HepG2 (cell line): ENCODE results near the gene GPHN. TPM values are rescaled to one million over a fixed set of nuclear protein-coding genes. Genes with fewer than 3 reads are reported as not detected.

Experiments used
- BCL3 ChIP-seq: sonication (generic); formaldehyde crosslinking; IDR thresholded peaks from 2 replicates; pipeline ENCODE4 v1.5.1; 2020; ENCODE audit warnings: mild to moderate bottlenecking, missing genetic modification reagents, moderate library complexity
- DBP ChIP-seq: sonication (generic); formaldehyde crosslinking; IDR thresholded peaks from 2 replicates; pipeline ENCODE4 v1.4.0; 2020; ENCODE audit warnings: missing genetic modification reagents; ENCODE audit errors: not compliant biosample characterization
- HNRNPH1 ChIP-seq: fragments of 200-400 bp; formaldehyde crosslinking; optimal IDR thresholded peaks from 2 replicates; pipeline ENCODE3; 2017; ENCODE audit warnings: mild to moderate bottlenecking, low read depth, low read length
- HNRNPLL ChIP-seq: fragments of 200-400 bp; formaldehyde crosslinking; IDR thresholded peaks from 2 replicates; pipeline ENCODE4 v1.6.1; 2017; ENCODE audit warnings: mild to moderate bottlenecking, low read depth, low read length; ENCODE audit not compliant: poor library complexity, severe bottlenecking
- KAT7 ChIP-seq: IDR thresholded peaks from 2 replicates; pipeline ENCODE4 v1.6.1; 2018; ENCODE audit warnings: borderline replicate concordance, missing compliant biosample characterization
- KDM4B ChIP-seq: sonication (generic); formaldehyde crosslinking; IDR thresholded peaks from 2 replicates; pipeline ENCODE4 v1.4.0; 2020; ENCODE audit warnings: missing genetic modification reagents
- KLF12 ChIP-seq: sonication (generic); formaldehyde crosslinking; IDR thresholded peaks from 2 replicates; pipeline ENCODE4 v1.4.0; 2020; ENCODE audit warnings: missing genetic modification reagents, borderline replicate concordance
- MAZ ChIP-seq, 2 experiments: sonication (generic) in 1 of 2; formaldehyde crosslinking in 1 of 2; IDR thresholded peaks; 2 replicates each; pipeline versions ENCODE4 v1.5.0 to v1.6.1; 2012 to 2020; ENCODE audit warnings: low read depth in 2 of 2, mild to moderate bottlenecking in 2 of 2, borderline replicate concordance in 1 of 2, improper control_type of control experiment in 1 of 2, low read length in 1 of 2, missing genetic modification reagents in 1 of 2, moderate library complexity in 1 of 2
- MTF1 ChIP-seq: sonication (generic); formaldehyde crosslinking; IDR thresholded peaks from 2 replicates; pipeline ENCODE4 v1.5.0; 2020; ENCODE audit warnings: missing genetic modification reagents
- MXD4 ChIP-seq: IDR thresholded peaks from 2 replicates; pipeline ENCODE4 v1.6.1; 2016; ENCODE audit warnings: mild to moderate bottlenecking, missing biosample characterization, missing genetic modification reagents
- NCOA1 ChIP-seq: sonication (generic); formaldehyde crosslinking; IDR thresholded peaks from 2 replicates; pipeline ENCODE4 v1.9.0; 2021; ENCODE audit warnings: missing genetic modification reagents
- NR3C1 ChIP-seq: sonication (generic); formaldehyde crosslinking; IDR thresholded peaks from 2 replicates; pipeline ENCODE4 v1.4.0; 2020; ENCODE audit warnings: missing genetic modification reagents
- PBX3 ChIP-seq: sonication (generic); formaldehyde crosslinking; IDR thresholded peaks from 2 replicates; pipeline ENCODE4 v1.8.1; 2023; ENCODE audit warnings: missing genetic modification reagents, inconsistent platforms, borderline replicate concordance
- PHB2 ChIP-seq: fragments of 450-650 bp; IDR thresholded peaks from 2 replicates; pipeline ENCODE4 v1.6.1; 2018; ENCODE audit not compliant: partially characterized antibody
- SKI ChIP-seq: fragments of 450-650 bp; IDR thresholded peaks from one replicate; pipeline ENCODE4 v1.6.1; 2018; ENCODE audit warnings: mild to moderate bottlenecking; ENCODE audit not compliant: partially characterized antibody
- SOX13 ChIP-seq, 3 experiments: fragments of 450-650 bp in 1 of 3; sonication (generic) in 1 of 3; formaldehyde crosslinking in 1 of 3; IDR thresholded peaks in 2 of 3; conservative IDR thresholded peaks in 1 of 3; 2 replicates each; pipeline versions ENCODE4 v1.5.0 to v1.6.1; 2016 to 2020; ENCODE audit warnings: antibody characterized with exemption in 1 of 3, mild to moderate bottlenecking in 1 of 3, missing compliant biosample characterization in 1 of 3, missing genetic modification reagents in 1 of 3, moderate library complexity in 1 of 3
- SOX5 ChIP-seq: IDR thresholded peaks from 2 replicates; pipeline ENCODE4 v1.6.1; 2016; ENCODE audit warnings: borderline replicate concordance
- SP2 ChIP-seq: sonication (generic); formaldehyde crosslinking; IDR thresholded peaks from 2 replicates; pipeline ENCODE4 v1.5.1; 2020; ENCODE audit warnings: mild to moderate bottlenecking, missing genetic modification reagents
- U2AF1 ChIP-seq: fragments of 200-400 bp; formaldehyde crosslinking; optimal IDR thresholded peaks from 2 replicates; pipeline ENCODE3; 2017; ENCODE audit warnings: mild to moderate bottlenecking, low read depth, low read length
- ZNF335 ChIP-seq: sonication (generic); formaldehyde crosslinking; IDR thresholded peaks from 2 replicates; pipeline ENCODE4 v1.4.0; 2020; ENCODE audit warnings: missing genetic modification reagents
- ZNF414 ChIP-seq: sonication (generic); formaldehyde crosslinking; IDR thresholded peaks from 2 replicates; pipeline ENCODE4 v1.5.0; 2020; ENCODE audit warnings: missing genetic modification reagents
- ZNF746 ChIP-seq: sonication (generic); formaldehyde crosslinking; IDR thresholded peaks from 2 replicates; pipeline ENCODE4 v1.8.0; 2022; ENCODE audit warnings: mild to moderate bottlenecking, missing genetic modification reagents
- ZNF784 ChIP-seq: sonication (generic); formaldehyde crosslinking; IDR thresholded peaks from 2 replicates; pipeline ENCODE4 v1.5.1; 2020; ENCODE audit warnings: missing genetic modification reagents, mild to moderate bottlenecking, borderline replicate concordance
- polyA plus RNA-seq, 8 experiments: library from polyadenylated mRNA; depleted of rRNA in 3 of 8; stranded (reverse) in 7 of 8; unstranded in 1 of 8; fragments of >200 nt; fragmentation: Illumina TruSeq in 4 of 8; extraction: Trizol in 4 of 8; gene quantifications; 2 replicates each; pipeline versions ENCODE4 v1.2.1 to v1.2.3, GENCODE V29; 2011 to 2016; ENCODE audit warnings: low read depth in 4 of 8, missing spikeins in 1 of 8, mixed read lengths in 1 of 8; ENCODE audit not compliant: insufficient read depth in 1 of 8
- total RNA-seq, 5 experiments: library from RNA; depleted of rRNA; stranded (reverse); fragments of >200 nt; fragmentation: Illumina TruSeq; extraction: Trizol; gene quantifications; 2 replicates each; pipeline ENCODE4 v1.2.3, GENCODE V29; 2016; ENCODE audit warnings: low read depth in 1 of 5

Gene GPHN
- total and polyA plus RNA-seq, 2 of the 13 experiments (the other 11 are each of a cell fraction or from before 2014, with no cell fraction given): 12.7 to 19.2 TPM

- TF ChIP-seq MAZ (IDR thresholded peaks at IDR 0.05; ENCODE audit: borderline replicate concordance, low read depth, low read length): peak; percentile 69; the same call in 1 of the 2 replicates
- peak; percentile 76 for TF ChIP-seq MAZ (CRISPR knock-in tag; IDR thresholded peaks at IDR 0.05; ENCODE audit: low read depth)
- TF ChIP-seq MXD4 (CRISPR knock-in tag): peak; percentile 90
- no peak for TF ChIP-seq NR3C1 (CRISPR knock-in tag)
- TF ChIP-seq BCL3 (CRISPR knock-in tag): no peak
- TF ChIP-seq KLF12: peak; percentile 33; the same call in 1 of the 2 replicates
- no peak for TF ChIP-seq MTF1 (CRISPR knock-in tag)
- peak; percentile 47 for TF ChIP-seq SKI
- no peak for TF ChIP-seq PHB2
- TF ChIP-seq ZNF414 (CRISPR knock-in tag): peak; percentile 75; the same call in 1 of the 2 replicates
- no peak for TF ChIP-seq SOX13 (IDR thresholded peaks at IDR 0.05)
- peak in 1 of 2 experiments; percentile 38; a peak in 2 of 4 replicates for TF ChIP-seq SOX13 (CRISPR knock-in tag; conservative IDR thresholded peaks at IDR 0.05 in 1 of 2, IDR thresholded peaks at IDR 0.05 in 1 of 2)
- TF ChIP-seq KAT7 (CRISPR knock-in tag): no peak; the same call in 1 of the 2 replicates
- TF ChIP-seq ZNF335: no peak
- no peak for TF ChIP-seq HNRNPH1
- TF ChIP-seq SOX5 (CRISPR knock-in tag): no peak; the same call in 1 of the 2 replicates
- TF ChIP-seq U2AF1: peak; percentile 78
- no peak for TF ChIP-seq DBP (CRISPR knock-in tag)
- TF ChIP-seq SP2 (CRISPR knock-in tag): peak; percentile 62; the same call in 1 of the 2 replicates
- peak; percentile 46; the same call in 1 of the 2 replicates for TF ChIP-seq ZNF784 (CRISPR knock-in tag)
- no peak for TF ChIP-seq NCOA1 (CRISPR knock-in tag)
- peak; percentile 76 for TF ChIP-seq HNRNPLL
- no peak; the same call in 1 of the 2 replicates for TF ChIP-seq PBX3 (CRISPR knock-in tag)
- TF ChIP-seq ZNF746 (CRISPR knock-in tag): 0 out of 2 replicates have a peak, but pooled peaks have one; percentile 62
- peak; percentile 67; the same call in 1 of the 2 replicates for TF ChIP-seq KDM4B
These were observed at the start of gene GPHN (continued) for GRCh38 chr14:66507722-66508546.
